ENCODE data around the gene PCDH9.

PCDH9 gene

DNA sequence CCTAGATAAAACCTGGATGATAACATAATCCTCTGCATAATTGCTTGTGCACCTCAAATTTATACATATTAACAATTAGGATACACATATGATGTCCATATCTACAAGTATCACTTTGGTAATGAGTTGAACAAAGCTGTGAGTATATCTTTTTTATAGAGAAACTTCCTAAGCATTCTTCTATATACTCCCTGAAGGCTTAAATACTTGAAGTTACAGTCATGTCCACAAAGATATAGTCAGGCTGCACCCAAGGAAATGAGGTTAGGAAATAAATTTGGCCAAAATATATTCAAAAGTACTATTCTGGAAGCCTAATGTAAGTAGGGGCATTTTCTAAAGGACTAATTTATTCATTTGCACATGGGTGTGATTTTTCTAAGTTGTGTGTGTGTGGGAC, 761.5 kb downstream of the PCDH9 start:
- DNase-seq (ENCODE audit: low spot score), result no peak

DNA sequence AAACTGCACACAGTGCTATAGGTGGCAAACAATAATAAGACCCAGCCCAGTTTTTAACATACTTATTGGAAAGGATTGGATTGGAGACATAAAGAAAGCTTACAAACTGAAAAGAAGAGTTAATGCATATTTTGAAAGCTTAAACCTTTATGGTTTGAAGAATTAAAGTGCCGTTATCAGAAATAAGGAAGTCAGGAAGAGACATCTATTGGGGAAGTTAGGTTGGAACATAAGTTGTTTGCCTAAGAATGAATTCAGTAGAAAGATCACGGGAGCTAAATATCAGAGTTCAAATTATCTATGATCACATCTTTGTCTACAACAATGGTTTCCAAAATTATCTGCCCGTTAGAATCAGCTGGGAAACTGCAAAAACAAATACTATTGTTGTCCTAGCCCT, 767.9 kb downstream of the PCDH9 start:
- no peak for DNase-seq (ENCODE audit: low spot score)

DNA sequence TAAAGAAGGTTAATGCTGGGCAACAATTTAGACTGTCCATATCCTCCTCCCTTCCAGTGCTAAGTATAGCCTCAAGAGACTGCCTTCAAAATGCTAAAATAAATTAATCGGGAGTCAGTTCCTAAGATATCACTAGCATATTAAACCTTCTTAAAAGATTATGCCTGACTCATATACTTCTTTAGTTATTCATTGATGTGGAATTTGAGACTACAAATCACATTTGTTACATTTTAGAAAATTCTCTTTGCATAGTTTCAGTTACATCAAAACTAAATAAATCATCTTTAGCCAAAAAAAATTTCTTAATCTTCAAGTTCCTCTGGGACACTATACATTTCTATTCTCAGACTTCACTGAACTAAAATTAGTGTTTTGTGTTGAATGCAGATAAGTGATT, 769.1 kb downstream of the PCDH9 start:
- no peak for DNase-seq (ENCODE audit: low spot score)

DNA sequence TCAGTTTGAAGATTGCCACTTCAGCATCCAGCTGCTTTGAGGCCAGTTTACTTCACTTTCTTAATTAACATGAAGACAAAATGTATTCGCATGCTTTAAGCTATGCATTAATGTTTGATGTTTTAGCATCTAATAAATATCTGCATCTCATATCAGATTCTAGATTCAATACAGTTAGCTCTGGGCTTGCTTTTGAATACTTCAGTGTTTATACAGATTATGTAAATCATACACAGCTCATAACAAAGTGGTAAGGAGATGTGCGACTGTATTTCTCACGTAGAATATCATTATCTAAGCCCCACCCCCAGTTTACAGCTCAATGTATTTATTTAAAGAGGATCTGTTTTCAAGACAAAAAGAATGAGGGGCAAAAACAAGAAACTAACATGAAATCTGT, 770.5 kb downstream of the PCDH9 start:
- no peak for DNase-seq (ENCODE audit: low spot score)

DNA sequence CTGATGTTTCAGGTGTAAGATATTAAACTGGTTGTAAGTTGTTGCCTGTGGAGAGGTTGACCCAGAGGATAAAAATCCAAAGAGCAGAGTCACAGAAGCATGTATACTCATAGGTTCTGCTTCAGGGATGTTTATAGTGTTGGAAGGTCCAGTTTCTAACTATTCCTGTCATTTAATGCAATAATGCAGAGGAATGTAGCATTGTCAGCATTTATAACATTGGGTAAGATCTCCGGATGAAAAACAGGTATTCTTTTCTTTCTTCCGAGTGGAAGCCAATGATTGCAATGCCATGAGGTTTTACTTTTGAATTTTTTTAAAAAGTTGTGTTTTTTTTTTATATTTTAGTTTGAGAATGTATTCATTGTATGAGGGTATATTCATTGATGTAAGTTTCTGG, 771.0 kb downstream of the PCDH9 start:
- no peak for DNase-seq (ENCODE audit: low spot score)

DNA sequence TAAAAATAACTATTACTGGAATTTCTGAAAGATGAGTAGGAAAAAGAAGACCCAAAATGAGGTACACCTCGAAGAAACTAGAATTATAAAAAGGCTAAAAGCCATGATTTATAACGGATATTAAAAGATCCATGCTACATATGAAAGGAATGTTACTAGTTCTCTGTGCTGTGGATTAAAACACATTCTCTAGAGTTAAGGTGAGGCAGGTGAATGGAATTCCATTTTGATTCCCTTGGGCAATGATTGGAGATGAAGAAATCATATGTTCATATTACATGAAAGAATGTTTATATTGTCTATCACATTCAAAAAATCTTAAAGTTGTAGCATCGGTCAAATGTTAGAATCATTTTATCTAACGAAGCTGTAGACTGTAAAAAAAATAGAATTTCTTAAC, 783.7 kb downstream of the PCDH9 start:
- no peak for DNase-seq (ENCODE audit: low spot score)

DNA sequence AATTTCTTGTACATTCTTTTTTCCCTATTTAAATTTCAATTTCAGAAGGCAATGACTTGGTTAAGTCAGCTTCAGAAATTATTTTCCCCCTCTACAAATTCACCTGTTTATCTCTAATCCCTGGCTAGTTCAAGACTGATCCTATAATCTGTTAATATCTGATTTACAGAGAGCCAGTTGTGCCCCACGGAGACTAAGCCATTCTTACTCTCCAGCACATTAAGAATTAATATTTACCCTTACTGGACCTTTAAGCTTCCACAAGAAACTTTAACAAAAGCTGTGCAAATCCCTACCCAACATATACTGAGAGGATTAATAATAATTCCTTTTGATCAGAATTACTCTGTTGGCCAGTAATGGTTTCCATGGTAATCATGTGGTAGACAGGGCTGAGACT, 786.2 kb downstream of the PCDH9 start:
- DNase-seq (ENCODE audit: low spot score), result no peak

DNA sequence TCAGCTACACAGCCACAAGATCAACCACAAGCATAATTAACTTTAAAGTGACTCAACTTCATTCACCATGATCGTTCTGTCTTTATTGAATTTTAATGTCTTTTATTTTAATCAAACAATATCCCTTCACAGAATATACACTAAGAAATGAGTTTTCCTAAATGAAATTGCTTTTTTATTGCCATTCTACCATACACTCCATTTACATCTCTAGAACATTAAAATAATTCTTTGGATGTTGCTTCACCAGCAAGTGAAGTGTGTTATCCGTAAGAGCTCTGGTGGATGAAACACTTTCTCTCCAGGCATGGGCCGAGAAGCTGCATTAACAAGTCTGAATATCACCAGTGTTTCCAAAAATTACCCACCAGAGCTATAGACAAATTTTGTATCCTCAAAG, 789.2 kb downstream of the PCDH9 start:
- no peak for DNase-seq (ENCODE audit: low spot score)

DNA sequence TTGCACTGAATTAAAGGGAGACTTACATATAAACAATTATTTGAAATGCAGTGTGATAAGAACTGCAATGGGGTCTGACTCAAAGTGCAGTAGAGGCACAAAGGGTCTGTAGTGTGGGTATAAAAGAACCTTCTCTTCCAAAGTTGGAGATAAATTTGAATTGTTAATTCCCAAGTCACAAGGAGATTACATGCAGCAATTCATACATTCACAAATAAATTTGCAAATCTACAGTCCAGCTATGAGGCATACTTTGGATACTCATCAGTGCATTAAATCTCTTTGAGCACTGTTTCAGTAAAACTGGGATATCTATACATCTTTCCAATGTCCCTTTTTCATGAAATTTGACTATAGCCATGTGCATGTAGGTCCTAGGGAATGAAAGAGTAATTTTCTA, 799.4 kb downstream of the PCDH9 start:
- DNase-seq (ENCODE audit: low spot score), result no peak

DNA sequence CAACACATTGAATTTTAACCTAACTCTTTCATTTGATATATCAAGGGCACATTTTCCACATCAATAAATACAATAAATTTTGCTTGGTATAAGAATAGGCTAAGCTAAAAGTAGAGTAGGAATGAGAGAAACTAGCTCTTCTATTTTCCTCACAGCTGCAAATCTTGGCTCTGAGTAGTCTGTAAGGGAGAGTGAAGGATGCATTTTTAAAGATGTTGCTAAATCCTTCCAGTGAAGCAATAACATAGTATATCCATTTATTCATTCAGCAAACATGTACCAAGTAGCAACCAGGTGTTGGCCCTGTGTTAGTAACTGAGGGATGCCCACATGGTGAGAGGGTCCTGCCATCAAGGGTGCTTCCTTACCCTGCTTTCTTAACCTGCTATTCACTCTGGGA, 799.9 kb downstream of the PCDH9 start:
- no peak for DNase-seq (ENCODE audit: low spot score)

DNA sequence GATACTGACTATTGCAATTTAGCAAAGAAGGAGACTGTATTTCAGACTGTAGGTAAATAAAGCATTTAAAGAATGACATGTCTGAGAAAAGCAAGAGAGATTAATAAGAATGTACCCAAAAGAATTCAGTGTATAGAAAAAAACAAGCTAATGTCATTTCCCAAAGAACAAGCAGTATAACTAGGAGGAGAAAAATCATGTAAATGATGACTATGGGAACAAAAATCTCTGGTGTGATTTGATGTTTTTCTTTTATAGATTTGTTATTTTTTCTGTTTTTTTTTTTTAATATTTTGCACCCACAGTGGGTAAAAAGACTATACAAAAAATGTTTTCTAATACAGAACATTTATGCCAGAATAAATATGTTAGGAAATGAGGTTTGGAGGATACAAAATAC, 801.0 kb downstream of the PCDH9 start:
- no peak for DNase-seq (ENCODE audit: low spot score)

DNA sequence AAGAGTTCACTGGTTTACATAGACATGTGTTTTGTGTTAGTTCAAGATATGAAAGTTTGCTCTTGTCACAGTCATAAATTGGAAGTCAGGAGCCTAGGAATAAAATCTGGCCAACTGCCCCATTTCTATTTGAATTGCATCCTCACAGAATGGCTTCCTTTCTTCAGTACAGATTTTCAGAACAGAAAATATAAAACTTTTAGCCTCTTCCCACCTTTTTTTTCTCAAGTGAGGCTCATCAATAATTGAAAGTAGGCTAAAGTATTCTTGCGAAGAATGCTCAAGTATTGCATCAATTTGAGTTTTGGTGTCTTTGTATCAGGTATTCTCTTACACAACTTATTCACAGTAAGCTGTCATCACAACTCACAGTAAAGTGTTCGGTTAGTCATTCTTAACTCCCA, 802.7 kb downstream of the PCDH9 start:
- no peak for DNase-seq (ENCODE audit: low spot score)

DNA sequence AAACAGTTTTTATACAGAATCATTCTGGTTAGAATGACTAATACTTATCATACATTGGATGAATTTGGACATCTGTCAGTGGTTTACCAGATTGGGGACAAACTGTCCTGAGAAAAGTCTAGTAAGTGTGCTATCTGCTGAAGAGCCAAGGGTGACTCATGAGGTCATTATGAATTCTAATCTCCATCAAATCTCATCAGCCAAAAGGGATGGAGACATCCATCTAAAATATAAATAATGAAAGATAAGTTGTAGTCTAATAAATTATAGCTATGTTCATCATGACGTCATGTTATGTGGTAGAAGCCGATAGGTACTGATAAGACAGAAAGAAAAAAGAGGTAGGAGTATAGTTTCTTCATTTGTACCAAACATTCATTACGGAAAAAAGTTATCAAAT, 804.4 kb downstream of the PCDH9 start:
- DNase-seq (ENCODE audit: low spot score), result no peak

DNA sequence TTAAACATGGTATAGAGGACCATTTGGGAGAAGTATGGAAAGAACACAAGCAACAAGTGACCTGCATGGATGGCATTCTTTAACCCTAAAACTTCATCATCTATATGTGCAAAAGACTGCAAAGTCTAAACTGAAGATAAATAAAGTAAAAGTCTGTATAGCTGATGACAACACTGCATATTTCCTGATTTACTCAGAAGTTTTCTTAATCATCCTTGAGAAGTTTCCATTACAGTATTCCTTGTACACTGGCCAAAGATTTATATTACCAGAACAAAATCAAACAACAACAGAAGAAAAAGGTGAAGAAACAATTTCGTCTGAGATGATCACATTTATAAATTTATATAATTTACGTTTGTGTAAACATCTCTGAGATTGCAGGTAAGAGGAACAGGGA, 805.7 kb downstream of the PCDH9 start:
- no peak for DNase-seq (ENCODE audit: low spot score)

DNA sequence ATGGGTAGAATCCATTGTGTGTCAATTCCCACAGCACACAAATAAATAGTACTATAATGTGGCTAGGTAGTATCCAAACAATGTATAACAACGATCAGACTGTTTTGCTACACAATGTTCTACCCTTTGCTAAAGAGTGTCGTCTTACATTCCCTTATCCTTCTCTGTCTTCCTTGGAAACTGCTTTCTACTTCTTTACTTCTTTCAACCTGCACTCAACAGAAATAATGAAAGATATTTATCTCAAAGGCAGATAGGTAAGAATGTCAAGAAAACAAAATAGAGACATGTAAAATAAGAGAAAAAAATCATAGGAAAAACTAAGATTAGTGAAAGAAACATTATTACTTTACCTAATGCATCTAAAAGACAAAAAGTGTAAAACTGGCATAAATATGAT, 814.7 kb downstream of the PCDH9 start:
- DNase-seq (ENCODE audit: low spot score), result no peak

DNA sequence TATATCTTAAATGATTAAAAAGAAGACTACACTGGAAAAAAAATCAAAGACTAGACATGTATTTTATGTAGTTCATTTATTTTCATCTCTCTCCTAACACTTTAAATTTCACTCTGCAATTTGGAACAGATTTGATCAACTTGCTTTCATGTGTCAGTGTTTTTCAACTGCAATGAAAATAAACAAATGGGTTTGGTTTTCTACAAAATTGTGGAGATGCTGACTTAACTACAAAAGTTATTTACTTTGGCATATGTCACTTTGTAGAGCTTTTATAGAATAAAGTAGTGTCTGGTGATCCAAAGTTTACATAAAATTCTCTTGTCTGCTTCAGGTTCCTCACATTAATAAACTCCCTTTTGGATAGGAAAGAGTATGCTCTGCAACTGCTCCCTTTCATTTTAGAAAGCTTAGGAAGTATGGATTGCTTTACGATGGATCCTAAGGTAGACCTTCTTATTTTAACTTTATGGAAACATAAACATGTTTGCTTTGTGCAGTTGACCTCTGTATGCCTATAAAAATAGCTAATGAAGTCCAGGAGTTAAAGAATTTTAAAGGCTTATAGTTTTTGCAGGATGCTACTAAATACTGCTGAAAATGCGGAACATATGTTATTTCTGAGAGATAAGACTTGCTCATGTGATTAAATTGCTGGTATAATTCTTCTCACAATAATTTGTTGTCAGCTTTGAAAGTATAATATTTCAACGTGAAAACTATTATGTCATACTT, 815.9 kb downstream of the PCDH9 start:
- no peak for DNase-seq (ENCODE audit: low spot score)

DNA sequence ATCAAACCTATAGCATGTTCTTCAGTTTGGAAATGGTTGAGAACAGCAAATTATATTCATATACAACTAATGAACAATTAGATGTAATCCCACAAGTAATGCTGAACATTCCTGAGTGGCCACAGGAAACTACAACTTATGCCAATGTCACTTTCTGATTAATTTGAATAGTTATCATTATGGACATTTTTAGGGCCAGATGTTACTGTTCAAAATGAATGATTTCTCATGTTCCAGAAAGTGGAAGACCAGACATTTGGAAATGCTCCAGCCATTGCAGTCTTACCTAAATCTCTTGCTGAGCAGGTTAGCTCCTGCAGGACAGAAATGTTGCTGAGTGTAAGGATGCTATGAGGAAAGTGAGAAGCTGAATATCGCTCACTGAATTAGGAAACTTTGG, 819.8 kb downstream of the PCDH9 start:
- DNase-seq (ENCODE audit: low spot score), result no peak

DNA sequence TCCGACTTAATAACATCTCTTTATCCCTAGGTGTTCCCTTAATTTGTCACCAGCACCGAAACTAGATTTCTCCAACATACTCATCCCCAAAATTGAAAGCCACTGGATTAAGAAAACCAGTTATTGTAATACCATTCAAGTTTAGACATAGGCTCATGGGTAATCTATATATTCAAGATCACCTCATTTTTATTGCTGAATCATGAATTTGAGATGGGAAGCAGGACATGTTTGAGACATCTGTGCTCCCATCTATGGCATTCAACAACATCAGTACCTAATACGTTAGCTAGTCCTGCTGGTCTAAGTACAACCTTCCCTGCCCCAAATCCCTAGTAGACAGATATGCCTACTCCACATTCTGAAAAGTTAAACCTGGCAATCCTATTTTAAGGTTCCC, 820.6 kb downstream of the PCDH9 start:
- no peak for DNase-seq (ENCODE audit: low spot score)

DNA sequence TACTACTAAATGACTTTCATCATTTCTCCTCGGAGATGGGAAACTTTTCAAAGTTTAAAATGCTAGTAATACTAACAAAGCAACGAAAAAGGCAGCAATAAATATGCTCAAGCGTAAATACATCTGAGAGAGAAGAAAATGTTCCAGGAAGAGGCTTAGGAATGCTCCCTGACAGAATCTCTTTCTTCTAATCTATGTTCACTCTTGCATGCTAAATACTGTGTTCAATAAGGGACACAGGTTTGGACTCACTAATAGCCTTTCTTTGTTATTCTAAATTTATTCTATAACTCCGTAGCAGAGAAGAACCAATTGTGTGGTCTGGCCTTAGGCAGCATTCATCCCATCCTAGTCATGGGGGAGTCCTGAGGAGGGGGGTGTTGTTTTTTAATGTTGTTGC, 823.0 kb downstream of the PCDH9 start:
- DNase-seq (ENCODE audit: low spot score), result peak; percentile 50

DNA sequence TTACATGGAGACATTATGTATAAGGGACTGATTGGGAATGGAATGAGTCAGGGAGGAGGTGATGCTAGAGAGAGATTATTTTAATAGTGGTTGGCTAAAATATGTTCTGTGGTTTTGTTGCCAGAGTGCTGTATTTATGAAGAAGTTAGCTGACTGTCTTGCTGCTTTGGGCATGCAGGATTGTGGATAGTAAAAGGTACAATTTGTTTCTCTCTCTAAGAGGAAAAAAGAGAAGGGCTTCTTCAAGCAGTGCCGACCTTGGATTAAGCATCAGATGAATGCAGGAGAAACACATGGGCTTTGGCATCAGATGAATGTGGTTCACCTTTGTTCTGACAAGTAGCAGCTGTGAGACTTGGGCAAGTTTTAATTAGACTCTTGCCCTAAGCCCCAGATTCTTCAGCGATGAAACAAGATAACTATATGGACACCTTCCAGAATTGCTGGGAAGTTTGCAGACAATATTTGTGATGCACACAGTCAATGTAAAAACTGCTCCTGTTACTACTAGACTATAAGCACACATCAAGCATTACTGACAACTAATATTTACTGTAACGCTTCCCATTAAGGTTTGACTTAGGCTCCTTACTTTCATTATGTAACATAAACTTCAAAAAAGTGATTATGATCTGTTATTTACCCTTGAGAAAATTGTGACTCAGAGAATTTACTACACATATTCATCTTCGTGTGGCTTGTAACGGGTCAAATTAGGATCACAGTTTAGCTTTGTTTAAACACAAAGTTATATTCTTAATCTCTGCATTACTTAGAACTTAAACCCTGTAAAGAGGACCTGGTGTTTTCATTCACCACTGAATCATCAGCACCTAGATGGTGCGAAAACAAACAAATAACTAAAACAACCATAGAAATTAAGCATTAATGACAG, 824.0 kb downstream of the PCDH9 start:
- DNase-seq (ENCODE audit: low spot score), result peak; percentile 61

DNA sequence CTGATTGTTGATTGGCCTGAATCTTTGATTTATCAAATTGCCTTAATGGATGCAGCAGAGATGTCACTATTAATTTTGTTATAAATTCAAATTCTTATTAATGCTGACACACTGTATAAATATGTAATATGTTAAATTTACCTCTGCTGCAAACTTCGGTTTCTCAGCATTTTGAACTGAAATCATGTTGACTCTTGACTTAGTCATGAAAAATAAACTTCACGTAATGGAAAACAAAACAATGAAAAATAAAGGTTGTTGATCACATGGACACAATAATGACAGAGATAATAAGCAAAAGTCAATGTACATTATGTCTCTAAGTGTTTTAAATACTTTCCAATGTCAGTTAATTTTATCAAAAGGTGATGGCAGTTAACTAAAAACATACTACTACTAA, 827.6 kb downstream of the PCDH9 start:
- DNase-seq (ENCODE audit: low spot score), result no peak

DNA sequence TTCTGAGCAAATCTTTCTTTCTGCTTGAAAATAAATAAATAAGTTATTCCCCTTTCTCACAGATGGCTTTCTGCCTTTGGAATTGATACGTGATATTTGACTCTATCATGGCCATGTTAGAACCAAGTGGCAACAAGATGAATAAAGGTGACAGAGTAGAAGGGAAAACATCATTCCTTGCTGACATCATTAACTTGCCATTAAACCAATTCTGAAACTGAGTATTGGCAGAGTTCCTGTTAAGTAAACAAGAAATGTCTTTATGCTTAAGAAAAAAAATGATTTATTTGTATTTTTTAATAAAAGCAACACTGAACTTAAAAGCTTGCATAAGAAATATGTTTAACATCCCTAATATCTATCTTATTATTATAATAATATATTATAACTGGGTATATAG, 828.1 kb downstream of the PCDH9 start:
- DNase-seq (ENCODE audit: low spot score), result no peak

DNA sequence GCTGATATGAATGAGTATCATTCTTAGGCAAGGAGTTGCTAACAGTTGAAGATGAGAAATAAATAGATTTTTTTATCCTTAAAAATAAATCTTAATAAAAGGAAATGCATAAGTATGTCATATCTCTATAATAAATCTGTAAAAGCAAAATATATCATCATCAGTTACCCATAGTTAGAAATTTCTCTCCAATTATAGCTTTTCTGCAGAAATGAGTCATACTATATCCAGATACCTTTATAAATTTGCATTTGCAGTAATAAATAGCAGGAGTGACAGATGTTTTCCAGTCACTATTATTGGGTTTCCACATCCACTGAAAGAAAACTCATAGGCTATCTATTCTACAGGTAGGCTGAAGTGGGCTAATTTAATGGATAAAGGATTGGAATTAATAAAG, 829.8 kb downstream of the PCDH9 start:
- DNase-seq (ENCODE audit: low spot score), result no peak

DNA sequence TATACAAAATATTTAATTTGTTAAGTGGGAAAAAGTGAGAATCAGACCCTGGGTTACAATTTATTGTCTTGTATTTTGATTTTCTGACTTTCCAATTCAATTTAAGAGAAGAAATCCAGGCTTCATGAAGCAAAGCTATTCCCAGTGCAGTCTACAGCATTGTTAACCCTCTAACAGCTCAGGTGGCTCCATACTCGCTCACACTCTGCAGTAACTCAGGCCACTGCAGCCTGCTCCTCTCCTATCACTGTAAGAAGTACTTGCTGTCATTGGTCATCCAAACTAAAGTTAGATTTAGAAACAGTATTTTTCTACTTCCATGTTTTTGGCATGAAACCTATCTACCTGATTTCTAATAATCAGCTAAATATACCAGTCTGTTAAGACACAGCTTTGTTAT, 830.3 kb downstream of the PCDH9 start:
- DNase-seq (ENCODE audit: low spot score), result no peak

All from pons (tissue), 1 donor.